ENCODE data around the gene SCTR.
A peak's percentile ranks its signal among the peaks of the same experiment; 100 is the strongest.

Gene SCTR

GRCh38 chr2:119522671-119523070 lies 1.6 kb downstream of the SCTR start:
- no peak for DNase-seq

DNA sequence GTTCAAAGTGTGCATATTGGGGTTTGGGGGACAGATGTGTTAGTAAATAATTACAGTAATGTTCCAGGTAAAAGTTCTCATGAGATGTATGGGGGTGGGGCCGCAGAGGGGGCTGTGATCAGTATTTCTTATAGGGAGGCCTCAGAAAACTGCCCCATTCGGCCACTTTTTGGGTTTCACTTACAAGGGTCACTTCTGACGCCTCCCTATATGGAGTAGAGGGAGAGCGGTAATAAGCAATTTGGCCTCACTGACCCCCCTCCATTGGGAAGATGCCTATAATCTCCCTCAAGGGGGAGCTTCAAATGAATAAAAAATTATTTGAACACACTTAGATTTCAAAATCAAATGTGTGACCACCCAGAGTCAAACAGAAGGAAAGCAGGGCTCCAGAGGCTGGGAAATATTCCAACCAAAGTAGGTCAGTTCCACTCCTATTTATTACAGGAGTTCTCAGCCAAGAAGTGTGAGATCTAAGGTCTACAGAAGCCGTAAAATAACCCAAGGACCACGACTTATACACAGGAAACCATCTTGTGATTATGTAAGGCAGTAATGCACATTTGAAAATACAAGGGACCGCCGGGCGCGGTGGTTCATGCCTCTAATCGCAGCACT lies 2.7 kb downstream of the SCTR start:
- DNase-seq, result no peak

- DNase-seq, result no peak
These were observed 3.4 kb downstream of the SCTR start for GRCh38 chr2:119520696-119521432.

DNA sequence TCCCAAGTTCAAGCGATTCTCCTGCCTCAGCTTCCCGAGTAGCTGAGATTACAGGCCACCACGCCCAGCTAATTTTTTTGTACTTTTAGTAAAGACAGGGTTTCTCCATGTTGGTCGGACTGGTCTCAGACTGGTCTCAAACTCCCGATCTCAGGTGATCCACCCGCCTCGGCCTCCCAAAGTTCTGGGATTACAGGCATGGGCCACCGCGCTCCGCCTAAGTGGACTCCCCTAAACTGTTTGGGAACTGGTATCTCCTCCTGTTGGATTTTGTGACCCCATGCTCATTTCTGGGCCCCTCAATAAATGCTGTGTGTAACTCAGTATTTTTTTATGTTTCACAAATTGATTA lies 5.2 kb downstream of the SCTR start:
- DNase-seq, result no peak

GRCh38 chr2:119518401-119519056 lies 5.8 kb downstream of the SCTR start:
- DNase-seq, result no peak

DNA sequence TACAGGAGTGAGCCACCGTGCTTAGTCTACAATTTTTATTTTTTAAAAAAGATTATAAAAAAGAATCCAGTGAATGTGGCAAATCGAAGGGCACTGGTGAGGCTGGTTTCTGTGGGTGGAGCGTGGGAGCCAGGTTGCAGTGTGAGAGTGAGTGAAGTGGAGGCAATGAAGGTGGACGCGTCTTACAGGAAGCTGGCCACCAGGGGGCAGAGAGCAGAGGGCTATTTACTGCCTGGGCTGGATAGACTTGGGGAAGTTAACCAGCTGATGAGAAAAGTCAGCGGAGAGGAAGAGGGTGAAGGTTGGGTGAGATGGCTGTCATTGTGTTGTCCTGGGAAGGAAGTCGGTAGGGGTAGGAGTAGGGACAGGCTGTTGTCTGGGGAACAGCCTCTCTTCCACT lies 6.8 kb downstream of the SCTR start:
- DNase-seq, result peak; percentile 6

DNA sequence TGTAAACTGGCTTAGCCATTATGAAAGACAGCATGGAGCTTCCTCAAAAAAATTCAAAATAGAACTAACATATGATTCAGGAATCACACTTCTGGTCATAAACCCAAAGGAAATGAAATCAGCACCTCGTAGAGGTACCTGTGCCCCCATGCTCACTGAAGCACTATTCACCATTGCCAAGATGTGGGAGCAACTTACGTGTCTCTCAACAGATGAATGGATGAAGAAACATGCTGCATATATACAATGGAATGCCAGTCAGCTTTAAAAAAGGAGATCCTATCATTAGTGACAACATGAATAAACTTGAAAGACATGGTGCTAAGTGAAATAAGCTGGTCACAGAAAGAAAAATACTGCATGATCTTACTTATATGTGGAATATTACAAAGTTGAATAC lies 8.2 kb downstream of the SCTR start:
- no peak for DNase-seq

- DNase-seq, result no peak
These were observed 10.5 kb downstream of the SCTR start for GRCh38 chr2:119513832-119514231.

DNA sequence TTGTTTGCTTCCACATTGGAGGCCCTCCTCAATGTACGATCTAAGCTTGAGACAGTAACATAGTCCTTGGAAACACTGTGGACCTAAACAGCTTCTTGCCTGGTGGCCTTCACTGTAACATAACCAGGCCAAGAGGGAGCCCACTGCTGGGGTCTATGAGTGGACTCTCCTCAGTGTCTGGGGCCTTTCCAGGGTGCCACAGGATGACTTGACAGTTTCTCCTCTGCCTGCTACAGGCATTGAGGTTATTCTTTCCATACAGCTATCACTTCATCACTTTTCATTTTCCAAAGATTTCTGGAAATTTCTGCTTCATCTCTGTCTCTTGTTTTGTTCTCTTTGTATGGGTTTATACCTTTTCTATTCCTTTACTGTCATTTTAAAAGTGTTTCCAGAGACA lies 11.3 kb downstream of the SCTR start:
- no peak for DNase-seq

- DNase-seq, result no peak
These were observed 12.3 kb downstream of the SCTR start for GRCh38 chr2:119511989-119512388.

GRCh38 chr2:119508756-119509155 lies 15.5 kb downstream of the SCTR start:
- no peak for DNase-seq

GRCh38 chr2:119496682-119497081 lies 27.6 kb downstream of the SCTR start:
- DNase-seq, result no peak

DNA sequence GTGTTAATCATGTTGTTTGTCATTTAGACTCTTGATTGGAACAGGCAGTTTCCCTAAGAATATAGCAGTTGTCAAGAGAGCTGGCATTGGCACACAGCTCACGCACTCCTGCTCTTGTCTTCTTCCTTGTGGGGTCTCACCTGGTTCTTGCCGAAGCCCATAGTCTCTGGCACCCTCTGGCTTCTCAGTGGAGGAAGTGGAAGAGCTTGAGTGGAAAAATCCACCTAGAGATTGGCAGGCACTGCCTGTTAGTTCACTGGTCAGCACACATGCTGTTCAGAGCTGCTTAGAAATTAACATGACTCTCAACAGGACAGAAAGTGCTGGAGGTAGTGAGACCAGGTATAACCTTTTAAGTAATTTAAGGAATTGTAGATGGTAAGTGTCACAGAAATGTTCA lies 28.3 kb downstream of the SCTR start:
- no peak for DNase-seq

GRCh38 chr2:119494163-119494790 lies 30.0 kb downstream of the SCTR start:
- no peak for DNase-seq

- no peak for DNase-seq
These were observed 32.3 kb downstream of the SCTR start for GRCh38 chr2:119491776-119492525.

DNA sequence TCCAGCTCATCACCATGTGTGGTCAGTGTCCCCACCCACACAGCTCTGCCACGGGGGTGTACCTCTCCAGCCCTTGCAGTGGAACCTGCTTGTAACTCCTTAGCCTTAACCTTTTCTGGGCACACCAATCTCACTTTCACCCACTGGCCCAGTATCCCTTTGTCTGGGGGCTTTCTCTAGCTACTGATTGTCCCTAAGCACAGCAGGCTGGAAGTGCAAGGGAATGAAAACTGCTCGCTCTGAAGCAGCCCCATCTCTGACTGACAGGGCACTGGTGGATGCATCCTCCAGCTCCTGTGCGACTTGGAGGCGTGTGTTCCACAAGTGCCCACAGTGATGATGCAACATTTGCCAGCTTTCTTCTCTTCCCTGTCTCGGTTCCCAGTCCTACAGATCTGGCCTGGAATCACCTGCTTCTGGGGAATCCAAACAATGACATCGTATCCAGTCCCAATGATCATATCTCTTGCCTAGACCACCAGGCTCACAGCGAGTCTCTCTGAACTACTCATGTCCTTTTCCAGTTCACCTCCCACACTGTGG lies 33.6 kb downstream of the SCTR start:
- DNase-seq, result no peak

DNA sequence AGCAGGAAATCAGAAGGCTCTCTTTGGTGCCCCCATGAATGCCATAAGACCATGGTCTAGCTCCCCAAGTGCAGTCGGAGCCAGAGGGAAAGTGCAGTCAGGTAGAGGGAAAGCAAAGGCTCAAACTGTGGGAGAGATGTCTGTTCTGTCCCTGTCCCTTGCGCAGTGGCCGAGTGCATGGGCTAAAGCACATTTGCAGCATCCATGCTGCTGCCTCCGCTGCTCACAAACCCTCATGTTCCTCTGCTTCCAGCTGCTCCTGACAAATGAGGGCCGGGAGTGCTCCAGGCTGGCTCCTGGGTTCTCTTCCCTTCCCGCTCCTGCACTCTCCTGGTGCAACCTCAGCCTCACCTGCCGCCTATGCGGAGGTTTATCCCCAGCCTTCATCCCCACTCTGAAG lies 34.2 kb downstream of the SCTR start:
- no peak for DNase-seq

GRCh38 chr2:119489232-119489952 lies 34.9 kb downstream of the SCTR start:
- DNase-seq, result no peak

- no peak for DNase-seq
These were observed 35.8 kb downstream of the SCTR start for GRCh38 chr2:119488245-119489214.

DNA sequence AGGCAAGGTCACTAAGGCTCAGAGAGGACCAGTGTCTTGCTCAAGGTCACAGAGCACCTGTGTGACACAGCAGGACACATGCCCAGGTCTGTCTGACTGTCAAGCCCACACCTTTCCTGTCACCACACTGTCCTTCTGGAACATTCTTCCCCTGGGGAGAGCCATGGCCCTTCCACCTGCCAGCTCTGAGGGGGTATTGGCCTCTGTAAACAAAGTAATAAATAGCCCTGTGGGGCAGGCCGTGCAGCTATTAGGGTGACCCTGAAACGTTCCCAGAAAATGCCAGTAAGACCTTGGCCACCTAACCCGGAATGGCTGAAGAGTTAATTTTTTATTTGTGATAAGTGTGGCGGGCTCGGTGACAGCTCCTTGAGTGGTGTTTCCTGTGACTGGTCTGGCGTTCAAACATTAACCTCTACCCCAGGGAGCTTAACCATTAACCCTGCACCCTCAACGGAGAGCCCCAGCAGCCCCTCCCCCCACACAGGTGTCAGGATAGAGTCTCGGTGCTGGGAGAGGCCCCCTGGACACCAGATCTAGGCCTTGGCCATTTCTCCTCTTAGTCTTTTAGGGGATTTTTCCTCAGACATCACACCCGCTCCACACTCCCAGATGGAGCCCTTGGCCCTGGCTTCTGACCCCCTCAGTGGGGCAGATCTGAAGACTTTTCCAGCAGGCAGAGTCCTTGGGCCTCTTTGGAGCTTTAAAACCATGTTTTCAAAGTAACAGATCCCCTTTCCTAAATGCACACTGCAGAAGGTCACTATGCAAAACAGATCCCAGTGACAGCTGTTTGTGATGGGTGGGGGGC lies 36.6 kb downstream of the SCTR start:
- peak; percentile 31 for DNase-seq

All from NCI-H526 treated with DMSO at 0.1 percent for 48 hours (cell line).